22Rv1 (cell line): ENCODE results near the gene GREB1.

ENCODE experiments used
- CTCF ChIP-seq: fragments of 450-650 bp; IDR thresholded peaks from 2 replicates; pipeline ENCODE4 v1.5.1; 2017; ENCODE audit warnings: mild to moderate bottlenecking
- ZFX ChIP-seq: fragments of 450-650 bp; IDR thresholded peaks from 2 replicates; pipeline ENCODE4 v1.6.1; 2017; ENCODE audit warnings: antibody characterized with exemption, borderline replicate concordance

- TF ChIP-seq CTCF (no peak), ZFX (no peak)
Observed at GRCh38 chr2:11629215-11629614, 95.4 kb downstream of the GREB1 start.
